Smooth muscle cell of the brain vasculature (primary cell): ENCODE measurements around the gene TK2.
"Not testable (repeated sequence)": the region's sequence is repeated elsewhere in the genome, so short reads cannot be mapped to it uniquely, and the experiment has no call there.

Source experiments
- DNase-seq: peaks from one replicate; pipeline ENCODE4 v3.0.0-alpha.2; 2012; ENCODE audit warnings: low read depth, low spot score

Gene TK2

GRCh38 chr16:66469291-66469946, 80.5 kb downstream of the TK2 start:
- no peak for DNase-seq

GRCh38 chr16:66468321-66468965, 81.5 kb downstream of the TK2 start:
- no peak for DNase-seq

GRCh38 chr16:66467611-66468010, 82.3 kb downstream of the TK2 start:
- no peak for DNase-seq

GRCh38 chr16:66466636-66467035, 83.3 kb downstream of the TK2 start:
- DNase-seq: not testable (repeated sequence)

GRCh38 chr16:66465946-66466345, 84.0 kb downstream of the TK2 start:
- not testable (repeated sequence) for DNase-seq

GRCh38 chr16:66462912-66463311, 87.0 kb downstream of the TK2 start:
- DNase-seq: no peak

GRCh38 chr16:66460703-66461102, 89.2 kb downstream of the TK2 start:
- DNase-seq: no peak

GRCh38 chr16:66459878-66460277, 90.0 kb downstream of the TK2 start:
- no peak for DNase-seq

GRCh38 chr16:66458853-66459252, 91.1 kb downstream of the TK2 start:
- DNase-seq: no peak

GRCh38 chr16:66458292-66458691, 91.6 kb downstream of the TK2 start:
- DNase-seq: no peak
